GM19240 (cell line): ENCODE data around the gene SMU1.
"Not testable (repeated sequence)": the region's sequence is repeated elsewhere in the genome, so short reads cannot be mapped to it uniquely, and the experiment has no call there.

Experiments used
- DNase-seq: peaks from one replicate; pipeline ENCODE4 v3.0.0; 2011; ENCODE audit warnings: low spot score; ENCODE audit not compliant: insufficient read length

The SMU1 gene

GRCh38 chr9:33014665-33015014 is 61.8 kb downstream of the SMU1 start:
- DNase-seq = no peak

GRCh38 chr9:33013962-33014664 is 62.4 kb downstream of the SMU1 start:
- DNase-seq = no peak

- no peak for DNase-seq
Observed at GRCh38 chr9:33012328-33013069, 64.0 kb downstream of the SMU1 start.

GRCh38 chr9:33011831-33012230 is 64.6 kb downstream of the SMU1 start:
- DNase-seq = no peak

- no peak for DNase-seq
Observed at GRCh38 chr9:33007755-33008154, 68.7 kb downstream of the SMU1 start.

- DNase-seq = not testable (repeated sequence)
Observed at GRCh38 chr9:33005335-33005734, 71.1 kb downstream of the SMU1 start.

- DNase-seq = not testable (repeated sequence)
Observed at GRCh38 chr9:33000682-33001055, 75.8 kb downstream of the SMU1 start.

GRCh38 chr9:32992595-32993238 is 83.8 kb downstream of the SMU1 start:
- no peak for DNase-seq

- no peak for DNase-seq
Observed at GRCh38 chr9:32991897-32992594, 84.4 kb downstream of the SMU1 start.
